CD4-positive, alpha-beta T cell treated with Interferon gamma for 1 hour (primary cell): ENCODE results near the gene EMX2.
"Not testable (repeated sequence)": the region's sequence is repeated elsewhere in the genome, so short reads cannot be mapped to it uniquely, and the experiment has no call there.

ENCODE experiments used
- DNase-seq: peaks from one replicate; pipeline ENCODE4 v3.0.0-alpha.2; 2020

Gene EMX2

GRCh38 chr10:117562896-117563737 lies 20.6 kb downstream of the EMX2 start:
- no peak for DNase-seq

- no peak for DNase-seq
Measured at GRCh38 chr10:117563780-117564179, 21.2 kb downstream of the EMX2 start.

- no peak for DNase-seq
Measured at GRCh38 chr10:117565068-117565467, 22.5 kb downstream of the EMX2 start.

DNA sequence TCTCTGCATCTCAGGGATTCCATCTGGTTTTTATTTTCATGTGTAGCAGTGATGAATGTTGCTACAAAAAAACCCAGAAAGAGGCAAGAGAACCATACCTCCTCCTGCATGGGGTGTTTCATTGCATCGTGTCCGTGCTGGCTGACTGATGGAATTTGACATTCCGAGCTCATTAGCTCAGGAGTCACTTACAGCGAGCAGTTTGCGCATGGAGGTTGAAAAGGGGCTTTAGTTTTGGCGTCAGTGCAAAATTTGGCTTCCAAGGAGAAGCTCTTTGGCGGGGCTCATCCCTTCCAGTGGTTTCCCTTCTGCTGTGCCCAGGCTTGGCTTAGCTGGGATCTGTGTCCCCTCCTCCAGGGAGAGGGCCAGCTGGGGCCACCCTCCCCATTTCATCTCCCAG lies 25.8 kb downstream of the EMX2 start:
- no peak for DNase-seq

DNA sequence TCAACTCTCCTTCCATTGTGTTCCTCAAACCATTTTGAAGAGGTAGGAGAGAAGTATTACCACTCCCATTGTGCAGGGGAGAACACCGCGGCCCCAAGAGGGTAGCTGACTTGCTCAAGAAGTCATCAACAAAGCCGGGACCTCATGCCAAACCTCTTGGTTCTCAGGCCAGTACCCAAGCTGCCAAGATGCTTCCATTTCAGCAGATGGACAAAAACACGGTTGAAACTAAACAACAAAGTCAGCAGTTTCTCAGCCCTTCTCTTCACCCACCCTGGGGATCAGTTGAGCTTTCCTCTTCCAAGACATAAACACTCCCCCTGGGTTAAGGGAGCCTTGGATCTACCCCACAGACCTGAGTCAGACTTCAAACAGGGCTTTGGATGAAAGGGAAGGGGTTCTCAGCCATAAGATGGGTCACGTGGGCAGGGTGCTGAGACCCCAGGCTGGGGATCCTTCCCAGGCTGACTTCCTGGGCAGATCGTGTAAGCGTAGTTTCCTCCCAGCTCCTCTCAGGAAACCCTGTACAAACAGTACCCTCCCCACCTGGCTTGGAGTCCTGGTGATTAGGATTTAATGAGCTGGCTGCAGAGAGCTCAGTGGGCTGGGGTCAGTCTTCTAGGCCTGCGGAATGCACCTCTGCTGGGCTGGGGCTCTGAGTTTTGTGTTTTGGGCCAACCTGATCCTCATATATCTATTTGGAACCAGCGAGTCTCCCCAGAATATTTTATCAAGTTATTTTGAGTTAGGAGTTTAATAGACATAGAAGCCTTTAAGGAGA lies 27.3 kb downstream of the EMX2 start:
- no peak for DNase-seq

DNA sequence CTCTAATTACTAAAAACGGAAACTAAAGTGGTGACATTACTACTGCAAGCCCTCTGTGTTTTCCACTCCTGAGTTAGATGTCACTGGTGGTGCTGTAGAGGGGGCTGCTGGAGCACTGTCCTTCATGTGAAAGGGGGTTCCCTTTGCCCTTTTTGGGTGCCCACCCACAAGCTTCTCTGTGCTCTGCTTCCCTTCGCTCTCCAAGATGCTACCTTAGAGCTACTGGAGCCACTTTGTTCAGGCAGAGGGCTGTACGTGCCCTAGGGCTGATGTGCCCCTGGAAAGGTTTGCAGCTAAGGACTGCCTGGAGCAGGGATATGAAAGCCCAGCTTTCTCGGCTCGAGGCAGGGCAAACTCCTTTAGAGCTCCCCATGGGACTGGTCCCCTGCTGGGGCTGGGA lies 28.3 kb downstream of the EMX2 start:
- DNase-seq: no peak

- no peak for DNase-seq
Measured at GRCh38 chr10:117574498-117575146, 32.1 kb downstream of the EMX2 start.

GRCh38 chr10:117578490-117578889 lies 35.9 kb downstream of the EMX2 start:
- no peak for DNase-seq

DNA sequence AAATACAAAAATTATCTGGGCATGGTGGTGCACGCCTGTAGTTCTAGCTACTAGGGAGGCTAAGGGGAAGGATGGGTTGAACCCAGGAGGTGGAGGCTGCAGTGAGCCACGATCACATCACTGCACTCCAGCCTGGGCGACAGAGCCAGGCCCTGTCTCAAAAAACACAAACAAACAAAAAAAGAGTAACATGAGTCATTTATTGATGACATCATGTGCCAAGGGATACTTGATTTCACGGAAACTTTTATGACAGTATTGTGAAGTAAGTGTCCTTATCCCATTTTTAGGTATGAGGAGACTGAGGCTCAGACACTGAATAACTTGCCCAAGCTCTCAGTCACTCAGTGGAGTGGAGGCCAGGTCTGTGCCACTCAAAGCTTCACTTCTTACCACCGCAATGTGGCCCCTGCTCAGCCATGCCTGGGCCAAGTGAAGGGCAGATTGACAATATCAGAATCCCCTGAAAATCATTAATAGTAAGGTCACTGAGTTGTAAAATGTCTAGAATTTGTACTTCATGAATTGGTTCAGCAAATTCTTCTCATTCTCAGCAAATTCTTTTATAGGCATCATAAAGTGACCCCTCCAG lies 36.5 kb downstream of the EMX2 start:
- no peak for DNase-seq

DNA sequence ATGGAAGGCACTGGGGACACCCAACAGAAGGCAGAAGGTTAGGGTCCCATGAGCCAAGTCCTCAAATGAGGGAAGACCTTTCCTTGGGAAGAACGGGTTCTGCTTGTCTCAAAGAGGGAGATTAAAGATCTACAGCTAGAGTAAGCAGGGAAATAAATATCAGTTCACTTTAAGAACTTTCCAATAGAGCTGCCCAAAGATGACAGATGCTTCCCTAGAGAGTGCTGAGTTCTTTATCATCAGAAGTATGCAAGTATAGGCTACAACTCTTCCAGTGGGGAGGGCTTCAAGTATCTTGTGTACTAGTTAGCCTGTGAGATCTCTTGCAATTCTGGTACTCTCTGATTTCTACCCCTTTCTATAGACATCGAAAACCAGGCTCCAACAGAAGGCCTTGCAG lies 39.4 kb downstream of the EMX2 start:
- DNase-seq: no peak

- not testable (repeated sequence) for DNase-seq
Measured at GRCh38 chr10:117584831-117585230, 42.3 kb downstream of the EMX2 start.

DNA sequence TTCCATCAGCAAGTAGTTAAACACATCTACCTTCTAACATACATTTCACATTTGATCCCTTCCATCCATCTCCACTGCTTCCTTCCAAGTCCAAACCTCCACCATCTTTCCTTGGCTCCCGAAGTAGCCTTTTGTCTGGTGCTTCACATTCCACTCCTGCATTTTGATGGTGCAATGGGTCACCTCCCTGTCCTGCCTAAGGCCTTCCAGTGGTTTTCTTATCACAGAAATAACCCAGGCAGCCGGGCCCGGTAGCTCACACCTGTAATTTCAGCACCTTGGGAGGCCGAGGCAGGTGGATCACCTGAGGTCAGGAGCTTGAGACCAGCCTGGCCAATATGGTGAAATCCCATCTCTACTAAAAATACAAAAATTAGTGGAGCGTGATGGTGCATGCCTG lies 44.5 kb downstream of the EMX2 start:
- no peak for DNase-seq

GRCh38 chr10:117590101-117590875 lies 47.7 kb downstream of the EMX2 start:
- no peak for DNase-seq

DNA sequence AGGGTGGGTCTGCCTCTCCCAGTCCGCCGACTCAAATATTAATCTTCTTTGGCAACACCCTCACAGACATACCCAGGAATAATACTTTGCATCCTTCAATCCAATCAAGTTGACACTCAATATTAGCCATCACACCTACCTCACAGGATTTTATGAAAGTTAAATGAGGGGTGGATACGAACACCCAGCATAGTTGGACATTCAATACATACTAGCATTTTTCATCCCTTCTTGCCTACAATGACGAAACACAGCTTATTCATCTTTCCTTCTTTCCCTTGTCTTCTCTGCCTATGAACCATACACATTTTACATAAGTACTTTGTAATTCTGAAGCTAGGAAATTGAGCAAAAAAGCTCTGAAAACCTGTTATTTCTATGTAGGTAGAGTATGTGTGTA lies 48.5 kb downstream of the EMX2 start:
- no peak for DNase-seq

DNA sequence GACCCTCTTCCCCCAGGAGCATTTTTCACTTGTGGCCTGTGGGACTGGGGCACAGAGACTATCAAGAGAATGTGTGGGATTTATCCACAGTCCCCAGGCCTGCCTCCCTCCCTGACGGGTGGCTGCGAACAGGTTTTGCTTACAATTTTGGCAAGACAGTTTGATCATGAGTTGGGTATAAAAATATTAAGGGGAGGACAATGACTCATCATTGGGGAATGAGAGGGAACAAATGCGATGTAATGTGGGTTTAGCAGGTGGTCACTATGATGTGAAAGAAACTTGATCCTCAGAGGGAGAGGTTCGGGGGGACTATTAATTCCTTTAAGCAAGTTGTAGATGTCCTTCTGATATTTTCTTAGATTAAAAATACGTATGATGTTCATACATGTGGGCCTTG lies 52.2 kb downstream of the EMX2 start:
- DNase-seq: no peak

DNA sequence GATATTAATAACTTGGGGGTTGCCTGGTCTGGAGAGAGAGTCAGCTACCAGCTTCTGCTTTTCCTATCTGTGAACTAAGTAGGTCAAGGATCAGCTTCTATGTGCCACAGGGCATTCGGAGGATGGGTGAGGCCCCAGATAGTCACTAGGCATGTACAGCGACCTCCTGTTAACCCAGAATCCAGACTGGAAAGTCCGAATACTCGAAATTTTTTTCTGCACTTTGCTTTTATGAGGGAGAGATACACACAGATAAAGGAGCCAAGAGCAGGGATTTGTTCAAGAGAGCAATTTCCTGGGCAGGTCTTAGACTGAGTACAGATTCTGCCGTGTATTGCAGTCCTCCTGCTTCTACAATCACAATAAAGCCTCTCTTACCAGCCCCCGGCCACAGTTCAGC lies 54.2 kb downstream of the EMX2 start:
- no peak for DNase-seq

DNA sequence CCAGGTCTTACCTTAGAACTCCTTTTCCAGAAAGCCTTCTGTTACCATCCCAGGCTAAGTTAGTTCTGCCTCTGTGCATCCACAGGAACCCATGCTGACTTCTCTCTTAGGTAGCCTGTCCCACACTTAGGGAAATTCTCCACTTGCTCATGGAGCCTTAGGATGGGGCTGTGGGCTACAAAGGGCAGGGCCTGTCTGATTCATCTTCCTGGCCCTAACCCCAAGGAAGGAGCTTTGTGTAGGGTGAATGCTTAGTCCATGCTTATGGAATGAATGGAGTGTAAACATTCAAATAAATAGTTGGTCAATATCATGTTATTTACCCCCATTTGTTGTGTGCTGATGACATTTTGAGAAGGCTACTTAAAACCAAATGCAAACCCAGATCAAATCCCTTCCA lies 54.7 kb downstream of the EMX2 start:
- no peak for DNase-seq
